Fibroblast of pulmonary artery (primary cell): ENCODE results near the gene PRRC1.

Experiments used
- DNase-seq: peaks from one replicate; pipeline ENCODE4 v3.0.0-alpha.2; 2010; ENCODE audit warnings: low read depth
- H3K4me3 ChIP-seq: replicated peaks from 2 replicates; pipeline ENCODE4 v1.5.1; 2011; ENCODE audit warnings: low read depth, mild to moderate bottlenecking, control low read depth, low read length, moderate library complexity
- TF ChIP-seq, protein P1 (sequence below): IDR thresholded peaks from 2 replicates; pipeline ENCODE4 v1.5.1; 2011; ENCODE audit warnings: mild to moderate bottlenecking, control low read depth, low read length, inconsistent platforms; ENCODE audit errors: missing control alignments

Gene PRRC1

DNA sequence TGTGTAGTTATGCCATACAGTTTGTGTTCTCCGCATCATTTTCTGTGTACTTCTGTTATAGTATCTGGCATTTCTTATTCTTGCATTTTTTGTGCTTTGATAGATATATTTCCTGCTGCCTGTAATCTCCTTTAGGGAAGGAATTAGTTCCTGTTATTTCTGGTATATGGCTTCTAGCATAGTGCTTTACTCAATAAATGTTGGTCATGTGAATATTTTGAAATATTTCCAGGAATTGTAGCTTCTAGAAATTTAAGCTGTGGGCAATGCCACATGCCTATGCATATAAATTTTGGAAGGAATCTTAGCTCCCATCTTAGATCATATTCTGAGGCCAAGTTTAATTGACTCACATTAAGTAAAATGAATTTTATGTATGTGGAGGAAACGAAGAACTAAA lies 11.5 kb upstream of the PRRC1 start:
- no peak overlapping the region for H3K4me3 ChIP-seq
- TF ChIP-seq, protein P1, sequence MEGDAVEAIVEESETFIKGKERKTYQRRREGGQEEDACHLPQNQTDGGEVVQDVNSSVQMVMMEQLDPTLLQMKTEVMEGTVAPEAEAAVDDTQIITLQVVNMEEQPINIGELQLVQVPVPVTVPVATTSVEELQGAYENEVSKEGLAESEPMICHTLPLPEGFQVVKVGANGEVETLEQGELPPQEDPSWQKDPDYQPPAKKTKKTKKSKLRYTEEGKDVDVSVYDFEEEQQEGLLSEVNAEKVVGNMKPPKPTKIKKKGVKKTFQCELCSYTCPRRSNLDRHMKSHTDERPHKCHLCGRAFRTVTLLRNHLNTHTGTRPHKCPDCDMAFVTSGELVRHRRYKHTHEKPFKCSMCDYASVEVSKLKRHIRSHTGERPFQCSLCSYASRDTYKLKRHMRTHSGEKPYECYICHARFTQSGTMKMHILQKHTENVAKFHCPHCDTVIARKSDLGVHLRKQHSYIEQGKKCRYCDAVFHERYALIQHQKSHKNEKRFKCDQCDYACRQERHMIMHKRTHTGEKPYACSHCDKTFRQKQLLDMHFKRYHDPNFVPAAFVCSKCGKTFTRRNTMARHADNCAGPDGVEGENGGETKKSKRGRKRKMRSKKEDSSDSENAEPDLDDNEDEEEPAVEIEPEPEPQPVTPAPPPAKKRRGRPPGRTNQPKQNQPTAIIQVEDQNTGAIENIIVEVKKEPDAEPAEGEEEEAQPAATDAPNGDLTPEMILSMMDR: no peak
- no peak for DNase-seq

DNA sequence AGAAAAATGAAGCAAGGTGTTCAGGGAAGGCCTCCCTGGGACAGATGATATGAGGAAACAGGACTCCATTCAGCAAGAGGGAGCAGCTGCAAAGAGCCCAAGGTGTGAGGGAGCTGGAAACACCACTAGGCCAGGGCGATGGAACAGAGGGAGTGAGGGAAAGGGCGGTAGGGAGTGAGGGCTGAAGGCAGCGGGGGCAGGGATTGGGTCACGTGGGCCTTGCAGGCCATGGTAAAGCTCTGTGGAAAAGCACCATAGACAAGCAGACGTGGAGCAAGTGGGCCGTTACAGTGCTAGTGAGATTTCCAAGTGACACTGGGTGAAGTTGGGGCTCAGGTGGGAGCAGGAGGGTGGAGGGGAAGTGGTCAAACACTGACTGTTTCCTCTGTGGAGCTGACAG lies 10.8 kb upstream of the PRRC1 start:
- DNase-seq: no peak
- H3K4me3 ChIP-seq: no peak overlapping the region
- TF ChIP-seq, protein P1: no peak

DNA sequence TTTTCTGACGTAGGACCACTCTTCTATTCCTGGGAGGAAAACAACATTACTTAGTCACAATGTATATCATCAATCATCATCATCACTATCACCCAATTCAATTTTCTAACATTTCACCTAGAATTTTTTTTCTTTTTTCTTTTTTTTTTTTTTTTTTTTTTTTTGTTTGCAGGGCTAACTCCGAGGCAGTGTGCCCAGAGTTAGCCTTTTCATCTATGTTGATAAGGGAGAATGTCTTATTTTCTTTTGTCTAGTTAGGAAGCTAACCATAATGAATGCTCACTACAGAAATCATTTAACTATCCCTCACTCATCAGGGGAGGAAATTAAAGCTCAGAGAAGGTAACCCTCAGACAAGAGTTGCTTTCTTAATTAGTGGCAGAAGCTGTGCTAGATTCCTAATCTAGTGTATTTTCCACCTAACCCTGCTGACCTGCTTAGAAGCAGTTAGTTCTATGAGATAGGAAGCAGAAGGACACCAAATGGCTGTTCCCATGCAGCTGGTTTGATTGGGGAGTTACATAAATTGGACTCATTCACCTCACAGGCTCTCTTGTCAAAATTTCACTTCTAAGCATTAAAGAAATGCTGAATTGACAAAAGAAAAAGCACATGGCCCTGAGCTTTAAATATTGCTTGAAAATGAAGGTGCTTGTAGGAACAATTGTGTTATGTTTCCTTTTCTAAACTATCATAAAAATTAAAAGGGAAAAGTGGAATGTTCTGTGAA lies 8.6 kb upstream of the PRRC1 start:
- DNase-seq: no peak
- H3K4me3 ChIP-seq: no peak overlapping the region
- TF ChIP-seq, protein P1: no peak

DNA sequence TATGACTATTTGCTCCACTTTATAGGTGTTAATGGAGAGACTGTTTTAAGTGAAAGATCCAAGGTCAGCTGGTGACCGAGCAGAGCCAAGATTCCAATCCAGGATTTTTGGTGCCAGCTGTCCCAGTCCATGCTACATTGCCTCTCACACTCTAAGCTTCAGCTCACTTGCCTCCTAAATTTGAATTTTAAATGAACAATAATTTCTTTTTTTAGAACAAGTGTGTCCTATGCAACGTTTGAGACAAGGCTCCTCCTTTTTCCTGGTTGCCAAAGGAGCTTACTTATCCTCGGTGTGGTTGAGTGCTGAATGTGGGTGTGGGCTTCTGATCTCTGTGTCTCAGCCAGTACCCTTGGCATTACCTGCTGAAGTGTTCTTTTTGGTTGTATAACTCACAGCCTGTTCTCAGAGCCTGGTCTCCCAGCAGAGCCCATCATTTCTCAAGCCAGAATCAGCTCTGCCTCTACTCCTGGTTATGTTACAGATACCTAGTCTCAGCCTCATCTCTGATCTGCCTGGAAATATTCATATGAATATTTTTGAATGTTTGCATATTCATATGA lies 4.0 kb upstream of the PRRC1 start:
- no peak overlapping the region for H3K4me3 ChIP-seq
- no peak for DNase-seq
- TF ChIP-seq, protein P1: no peak

DNA sequence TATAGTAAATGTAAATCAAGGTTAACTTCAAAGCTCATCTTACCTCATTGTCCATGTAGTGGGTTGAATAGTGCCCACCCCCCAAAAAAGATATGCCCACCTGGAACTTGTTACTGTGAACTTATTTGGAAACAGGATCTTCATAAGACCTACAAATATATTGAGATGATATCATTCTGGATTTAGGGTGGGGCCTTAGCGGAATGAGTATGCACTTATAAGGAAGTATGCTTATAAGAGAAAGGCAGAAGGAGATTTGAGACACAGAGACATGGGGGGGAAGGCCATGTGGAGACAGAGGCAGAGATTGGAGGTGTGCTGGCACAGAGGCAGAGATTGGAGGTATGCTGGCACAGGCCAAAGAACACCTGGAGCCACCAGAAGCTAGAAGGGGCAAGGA lies 2.6 kb upstream of the PRRC1 start:
- TF ChIP-seq, protein P1: no peak
- no peak for DNase-seq
- H3K4me3 ChIP-seq: no peak overlapping the region

DNA sequence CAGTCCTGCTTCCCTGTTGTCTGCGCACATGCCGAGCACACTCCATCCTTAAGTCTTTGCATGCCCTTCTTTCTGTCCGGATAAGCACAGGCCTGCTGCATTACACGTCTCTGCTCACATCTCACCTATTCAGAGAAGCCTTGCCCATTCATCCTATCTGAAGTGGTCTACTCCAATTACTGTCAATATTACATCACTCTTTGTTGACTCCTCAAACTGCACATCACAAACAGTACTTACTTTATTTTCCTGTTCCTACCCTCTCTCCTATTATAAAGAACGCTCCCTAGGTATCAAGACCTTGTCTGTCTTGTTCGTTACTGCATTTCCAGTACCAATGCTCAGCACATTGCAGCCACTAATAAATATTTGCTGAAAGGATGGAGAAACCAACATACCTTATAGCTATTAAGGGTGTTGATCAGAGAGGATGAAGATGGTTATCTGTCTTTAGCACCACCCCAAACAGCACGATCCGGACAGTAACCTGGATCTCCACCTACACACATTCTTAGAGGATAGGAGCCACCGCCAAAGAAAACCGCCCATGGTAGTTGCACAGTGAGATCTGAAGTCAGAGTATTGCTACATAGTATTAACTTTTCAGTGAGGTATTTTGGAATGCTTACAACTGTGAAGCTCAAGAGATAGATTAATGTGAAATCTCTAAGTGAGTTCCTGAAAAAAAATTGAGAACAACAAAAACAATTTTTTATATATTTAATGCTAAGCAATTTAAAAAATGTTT lies 1.6 kb upstream of the PRRC1 start:
- TF ChIP-seq, protein P1: no peak
- DNase-seq: no peak
- no peak overlapping the region for H3K4me3 ChIP-seq
